Fibroblast of the aortic adventitia (primary cell): Measurements from ENCODE around the gene CD14. TPM values are rescaled to one million over a fixed set of nuclear protein-coding genes. Genes with fewer than 3 reads are reported as not detected.
A peak's percentile ranks its signal among the peaks of the same experiment; 100 is the strongest.
"Not testable (repeated sequence)": the region's sequence is repeated elsewhere in the genome, so short reads cannot be mapped to it uniquely, and the experiment has no call there.

Source experiments
- DNase-seq: peaks from one replicate; pipeline ENCODE4 v3.0.0-alpha.2; 2010; ENCODE audit warnings: low read depth
- H3K4me3 ChIP-seq: 2 replicates; pipeline ENCODE4 v1.5.1; 2011; ENCODE audit warnings: low read depth, mild to moderate bottlenecking, control low read depth, low read length, moderate library complexity
- CTCF ChIP-seq: IDR thresholded peaks from 2 replicates; pipeline ENCODE4 v1.5.1; 2011; ENCODE audit warnings: mild to moderate bottlenecking, low read length, control low read depth, inconsistent platforms; ENCODE audit not compliant: insufficient read depth
- total RNA-seq: library from RNA; depleted of rRNA; stranded (reverse); fragments of >200 nt; gene quantifications from 2 replicates; pipeline ENCODE4 v1.2.3, GENCODE V29; 2012; ENCODE audit warnings: low replicate concordance

Gene CD14
- total RNA-seq, 1 donor: 0.36 TPM

DNA sequence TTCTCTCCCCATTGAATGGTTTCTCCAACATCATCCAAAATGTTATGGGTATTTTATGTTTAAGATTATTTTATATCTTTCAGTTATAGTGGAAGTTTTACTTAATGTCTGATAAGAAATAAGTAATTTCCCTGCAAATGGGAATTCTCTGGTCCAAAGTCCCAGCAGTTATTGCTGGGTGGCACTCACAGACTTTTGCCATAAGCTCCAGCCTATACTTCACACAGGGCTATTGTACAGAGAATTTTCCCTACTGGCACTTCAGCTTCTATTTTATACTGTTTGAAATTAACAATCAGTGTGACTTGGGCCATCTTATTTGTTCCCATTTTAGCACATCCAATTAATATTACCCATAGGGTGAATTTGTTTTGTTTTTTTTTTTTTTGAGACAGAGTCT lies 32.9 kb downstream of the CD14 start:
- no peak for TF ChIP-seq CTCF
- H3K4me3 ChIP-seq: no peak overlapping the region
- DNase-seq: no peak

DNA sequence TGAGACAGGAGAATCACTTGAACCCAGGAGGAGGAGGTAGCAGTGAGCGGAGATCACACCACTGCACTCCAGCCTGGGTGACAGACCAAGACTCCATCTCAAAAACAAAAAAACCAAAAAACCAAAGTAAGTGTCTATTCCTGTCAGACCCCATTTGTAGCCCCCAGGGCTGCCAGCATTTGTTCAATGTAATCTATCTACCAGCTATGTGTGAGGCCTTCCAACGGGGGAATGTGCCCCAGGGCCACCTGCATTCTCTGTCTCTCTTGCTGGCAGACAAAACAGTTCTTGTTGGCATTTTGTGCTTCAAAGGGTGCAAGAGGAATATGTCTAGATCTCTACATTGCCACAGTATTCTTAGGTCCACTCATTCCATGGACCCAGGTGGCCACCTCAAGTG lies 34.1 kb downstream of the CD14 start:
- DNase-seq: no peak
- no peak overlapping the region for H3K4me3 ChIP-seq
- TF ChIP-seq CTCF: no peak

DNA sequence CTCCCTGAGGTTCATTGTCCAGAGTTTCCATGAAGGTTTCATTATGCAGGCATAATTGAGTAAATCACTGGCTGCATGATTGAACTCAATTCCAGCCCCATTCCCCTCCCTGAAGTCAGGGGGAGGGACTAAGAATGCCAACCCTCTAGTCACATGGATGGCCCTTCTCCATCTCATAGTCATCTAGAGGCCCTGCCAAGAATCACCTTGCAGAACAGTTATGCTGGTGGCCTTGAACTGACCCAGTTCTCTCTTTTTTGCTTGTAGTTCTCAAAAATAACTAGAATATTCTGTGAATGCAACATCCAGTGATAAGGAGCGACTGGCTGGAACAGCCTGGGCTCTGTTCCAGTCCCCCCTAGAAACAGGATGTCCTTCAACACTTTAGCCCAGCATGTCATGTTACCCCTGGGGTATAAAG lies 36.6 kb downstream of the CD14 start:
- no peak for TF ChIP-seq CTCF
- H3K4me3 ChIP-seq: no peak overlapping the region
- DNase-seq: peak; percentile 59

GRCh38 chr5:140595538-140596300 lies 37.3 kb downstream of the CD14 start:
- no peak for TF ChIP-seq CTCF
- no peak overlapping the region for H3K4me3 ChIP-seq
- DNase-seq: no peak

DNA sequence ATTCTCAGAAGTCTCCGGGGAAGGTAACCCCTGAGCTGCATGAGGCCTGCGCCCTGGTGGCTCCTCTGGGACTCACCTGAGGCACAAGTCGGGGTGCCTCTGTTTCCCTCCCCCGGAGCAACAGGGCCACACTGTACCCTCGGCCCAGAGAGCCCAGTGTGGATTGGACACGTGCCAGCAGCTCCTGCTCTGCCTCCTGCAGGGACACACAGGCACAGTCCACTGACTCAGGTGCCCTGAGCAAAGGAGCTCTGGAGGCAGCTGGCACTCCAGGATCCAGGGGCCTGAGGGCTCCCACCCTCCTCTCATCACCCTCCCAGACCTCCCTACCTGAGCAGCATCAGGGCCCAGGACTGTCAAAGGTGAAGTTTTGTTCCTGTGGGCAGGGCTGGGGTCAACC lies 38.8 kb downstream of the CD14 start:
- no peak overlapping the region for H3K4me3 ChIP-seq
- DNase-seq: no peak
- TF ChIP-seq CTCF: no peak

DNA sequence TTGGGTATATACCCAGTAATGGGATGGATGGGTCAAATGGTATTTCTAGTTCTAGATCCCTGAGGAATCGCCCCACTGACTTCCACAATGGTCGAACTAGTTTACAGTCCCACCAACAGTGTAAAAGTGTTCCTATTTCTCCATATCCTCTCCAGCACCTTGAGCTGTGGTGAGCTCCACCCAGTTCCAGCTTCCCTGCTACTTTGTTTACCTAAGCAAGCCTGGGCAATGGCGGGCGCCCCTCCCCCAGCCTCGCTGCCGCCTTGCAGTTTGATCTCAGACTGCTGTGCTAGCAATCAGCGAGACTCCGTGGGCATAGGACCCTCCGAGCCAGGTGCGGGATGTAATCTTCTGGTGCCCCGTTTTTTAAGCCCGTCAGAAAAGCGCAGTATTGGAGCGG lies 39.9 kb downstream of the CD14 start:
- H3K4me3 ChIP-seq, DNase-seq: not testable (repeated sequence)

DNA sequence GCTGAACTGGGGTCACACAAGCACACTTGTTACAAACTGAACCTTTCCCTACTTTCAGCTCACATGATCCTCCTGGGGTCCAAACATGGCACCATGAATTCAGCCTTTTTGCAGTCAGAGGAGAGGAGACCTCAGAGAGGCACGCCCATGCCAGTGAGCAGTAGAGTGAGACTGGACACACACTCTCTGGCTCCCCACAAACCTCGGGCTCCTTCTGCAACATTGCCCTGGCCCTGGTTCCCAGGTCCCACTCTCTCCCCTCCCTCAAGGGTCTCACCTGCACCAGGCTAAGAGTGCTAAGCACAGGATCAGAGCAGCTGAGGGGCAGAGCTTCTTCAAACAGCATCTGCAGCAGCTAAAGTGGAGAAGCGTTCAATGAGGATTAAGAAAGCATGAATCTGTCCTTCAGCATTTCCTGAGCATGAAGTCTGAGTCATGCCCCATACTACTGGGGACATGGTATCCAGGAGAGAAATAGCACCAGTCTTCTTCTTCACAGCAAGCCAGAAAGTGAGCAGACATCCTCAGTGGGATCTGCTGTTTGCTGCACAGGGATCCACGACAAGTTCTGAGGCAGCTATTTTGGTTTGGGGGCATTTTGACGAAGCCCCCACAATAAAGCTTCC lies 41.1 kb downstream of the CD14 start:
- H3K4me3 ChIP-seq: no peak overlapping the region
- no peak for TF ChIP-seq CTCF
- DNase-seq: peak; percentile 45
